GM12865 (cell line): ENCODE measurements around the gene VPS13C.

Experiments
- DNase-seq: peaks from one replicate; pipeline ENCODE4 v3.0.0; 2010; ENCODE audit warnings: low read depth
- H3K4me3 ChIP-seq: 2 replicates; pipeline ENCODE4 v1.5.1; 2011; ENCODE audit warnings: mild to moderate bottlenecking, low read depth, low read length, control low read depth
- TF ChIP-seq, protein P1 (sequence below): IDR thresholded peaks from 2 replicates; pipeline ENCODE4 v1.5.1; 2011; ENCODE audit warnings: low read length, control low read depth, low read depth, inconsistent platforms; ENCODE audit not compliant: insufficient read depth; ENCODE audit errors: missing control alignments

The VPS13C gene

DNA sequence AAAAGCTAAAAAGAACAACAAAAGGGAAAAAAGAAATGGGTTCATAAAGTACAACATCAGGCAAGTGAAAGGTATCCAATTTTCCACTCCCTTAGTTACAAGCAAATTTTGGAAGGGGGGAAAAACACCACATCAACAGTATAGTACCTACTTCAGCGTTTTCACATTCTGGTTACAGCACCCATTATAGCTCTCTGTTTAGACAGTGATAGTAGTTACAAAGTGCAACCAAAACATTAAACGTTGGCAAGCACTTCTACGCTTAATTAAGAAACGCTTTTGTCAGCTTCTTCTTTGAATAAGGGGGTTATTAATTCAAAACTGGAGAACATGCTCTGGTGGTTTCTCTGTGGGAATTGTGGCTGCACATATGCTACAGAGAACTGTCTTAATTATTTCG lies 180.2 kb downstream of the VPS13C start:
- no peak for DNase-seq
- TF ChIP-seq, protein P1, sequence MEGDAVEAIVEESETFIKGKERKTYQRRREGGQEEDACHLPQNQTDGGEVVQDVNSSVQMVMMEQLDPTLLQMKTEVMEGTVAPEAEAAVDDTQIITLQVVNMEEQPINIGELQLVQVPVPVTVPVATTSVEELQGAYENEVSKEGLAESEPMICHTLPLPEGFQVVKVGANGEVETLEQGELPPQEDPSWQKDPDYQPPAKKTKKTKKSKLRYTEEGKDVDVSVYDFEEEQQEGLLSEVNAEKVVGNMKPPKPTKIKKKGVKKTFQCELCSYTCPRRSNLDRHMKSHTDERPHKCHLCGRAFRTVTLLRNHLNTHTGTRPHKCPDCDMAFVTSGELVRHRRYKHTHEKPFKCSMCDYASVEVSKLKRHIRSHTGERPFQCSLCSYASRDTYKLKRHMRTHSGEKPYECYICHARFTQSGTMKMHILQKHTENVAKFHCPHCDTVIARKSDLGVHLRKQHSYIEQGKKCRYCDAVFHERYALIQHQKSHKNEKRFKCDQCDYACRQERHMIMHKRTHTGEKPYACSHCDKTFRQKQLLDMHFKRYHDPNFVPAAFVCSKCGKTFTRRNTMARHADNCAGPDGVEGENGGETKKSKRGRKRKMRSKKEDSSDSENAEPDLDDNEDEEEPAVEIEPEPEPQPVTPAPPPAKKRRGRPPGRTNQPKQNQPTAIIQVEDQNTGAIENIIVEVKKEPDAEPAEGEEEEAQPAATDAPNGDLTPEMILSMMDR: no peak
- H3K4me3 ChIP-seq: no peak overlapping the region

- TF ChIP-seq, protein P1: no peak
- no peak for DNase-seq
Measured at GRCh38 chr15:61879219-61879618, 181.0 kb downstream of the VPS13C start.

DNA sequence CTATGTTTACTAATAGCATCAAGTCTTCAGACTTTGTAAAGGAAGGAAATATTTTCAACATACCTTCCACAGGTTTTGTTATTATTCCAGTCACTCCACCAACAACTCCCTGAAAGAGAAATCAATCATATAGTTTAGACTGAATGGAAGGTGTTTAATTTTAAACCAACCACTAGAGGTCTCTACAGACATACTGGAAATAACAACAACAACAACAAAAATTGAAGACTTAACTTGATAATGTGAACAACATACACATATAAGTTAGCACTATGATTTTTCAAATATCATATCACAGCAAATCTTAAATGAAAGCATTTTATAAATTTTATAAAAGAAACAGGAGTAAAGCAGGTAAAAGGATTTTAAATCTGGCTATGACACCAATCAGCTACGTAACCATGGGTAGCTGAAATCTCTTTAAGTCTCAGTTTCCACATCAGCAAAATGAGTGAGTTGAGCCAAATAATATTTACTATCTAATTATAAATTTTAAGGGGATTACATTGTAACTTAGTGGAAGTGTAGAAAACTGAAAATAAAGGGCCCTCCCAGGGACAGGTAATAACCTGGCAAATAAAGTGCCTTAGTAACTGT lies 188.2 kb downstream of the VPS13C start:
- peak; percentile 13 for DNase-seq
- TF ChIP-seq, protein P1: peak; percentile 30

More at GRCh38 chr15:61879219-61879618, 181.0 kb downstream of the VPS13C start:
- H3K4me3 ChIP-seq: no peak overlapping the region

GRCh38 chr15:61869656-61870055 lies 190.6 kb downstream of the VPS13C start:
- TF ChIP-seq, protein P1: no peak
- H3K4me3 ChIP-seq: no peak overlapping the region
- no peak for DNase-seq

More for the DNA sequence above, 188.2 kb downstream of the VPS13C start:
- no peak overlapping the region for H3K4me3 ChIP-seq

DNA sequence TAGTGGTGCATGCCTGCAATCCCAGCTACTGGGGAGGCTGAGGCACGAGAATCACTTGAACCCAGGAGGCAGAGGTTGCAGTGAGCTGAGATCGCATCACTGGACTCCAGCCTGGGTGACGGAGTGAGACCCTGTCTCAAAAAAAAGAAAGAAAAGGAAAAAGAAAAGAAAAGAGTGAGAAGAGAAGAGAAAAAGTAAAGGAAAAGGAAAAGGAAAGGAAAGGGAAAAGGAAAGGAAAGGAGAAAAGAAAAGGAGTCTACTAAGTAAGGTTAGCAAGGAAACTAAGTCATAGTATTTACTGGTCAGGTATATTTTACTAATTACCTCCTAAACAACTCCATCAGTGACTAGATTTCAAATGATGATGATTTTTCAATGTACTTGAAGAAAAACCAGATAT lies 198.3 kb downstream of the VPS13C start:
- H3K4me3 ChIP-seq: no peak overlapping the region
- no peak for DNase-seq
- TF ChIP-seq, protein P1: no peak

DNA sequence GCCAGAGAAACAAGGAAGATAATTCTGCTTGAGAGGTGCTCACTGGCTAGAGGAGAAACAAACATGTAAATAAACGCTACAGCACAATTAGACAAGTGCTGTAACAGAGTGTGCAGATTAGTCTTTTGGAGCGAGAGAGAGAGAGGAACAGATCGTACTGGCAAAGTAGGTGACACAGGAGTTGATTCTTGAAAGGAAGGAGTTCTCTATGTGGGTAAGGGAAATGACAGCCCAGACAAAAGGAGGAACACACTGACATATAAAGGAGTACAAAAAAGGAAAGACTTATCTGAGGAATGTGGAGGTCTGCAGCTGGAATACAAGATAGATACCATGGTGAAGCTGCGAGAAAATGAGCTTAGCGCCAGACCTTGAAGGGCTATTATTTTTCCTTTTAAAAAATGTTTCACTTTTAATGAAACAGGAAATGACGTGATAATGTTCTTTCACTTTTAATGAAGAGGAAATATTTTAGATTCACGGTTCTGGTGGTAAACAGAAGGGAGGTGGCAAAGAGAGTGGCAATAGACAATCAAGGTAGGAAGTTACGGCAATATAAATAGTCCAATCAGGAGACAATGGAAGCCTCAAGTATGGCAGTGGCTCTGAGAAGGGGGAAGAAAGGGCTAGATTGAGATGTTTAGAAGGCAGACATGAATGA lies 202.9 kb downstream of the VPS13C start:
- TF ChIP-seq, protein P1: no peak
- peak; percentile 23 for DNase-seq
- no peak overlapping the region for H3K4me3 ChIP-seq
